Common myeloid progenitor, CD34-positive (primary cell): ENCODE results near the gene LAMB1.

Experiments
- CTCF ChIA-PET: fragments of 350-600 bp; sonication (Branson Sonifier 250); formaldehyde crosslinking; loops from one replicate; lab custom pipeline; 2021; ENCODE audit warnings: antibody characterized with exemption; lab: Charles Lee
- POLR2A ChIA-PET: fragments of 350-600 bp; sonication (Branson Sonifier 250); formaldehyde crosslinking; loops from one replicate; lab custom pipeline; 2021; ENCODE audit warnings: antibody characterized with exemption; lab: Charles Lee
- DNase-seq, 3 donors: peaks; one replicate each; pipeline versions ENCODE4 v3.0.0 to v3.0.0-alpha.2; 2013
- H3K27ac ChIP-seq, 2 experiments: 1 replicate in 1 of 2; 2 replicates in 1 of 2; pipeline ENCODE4 v1.7.0; 2013; ENCODE audit warnings: inconsistent platforms in 2 of 2, low read length in 2 of 2, mild to moderate bottlenecking in 2 of 2, low read depth in 1 of 2, moderate library complexity in 1 of 2; ENCODE audit not compliant: severe bottlenecking in 2 of 2, insufficient read depth in 1 of 2, poor library complexity in 1 of 2
- H3K27me3 ChIP-seq, 5 experiments: replicated peaks in 2 of 5; 1 replicate in 3 of 5; 2 replicates in 2 of 5; pipeline versions ENCODE4 v1.6.1 to v1.7.0; 2013; ENCODE audit warnings: low read length in 4 of 5, mild to moderate bottlenecking in 2 of 5, moderate library complexity in 2 of 5, inconsistent platforms in 1 of 5; ENCODE audit not compliant: insufficient read depth in 5 of 5, control insufficient read depth in 4 of 5
- H3K36me3 ChIP-seq, 4 experiments: 1 replicate in 2 of 4; 2 replicates in 2 of 4; pipeline versions ENCODE4 v1.6.1 to v1.7.0; 2013; ENCODE audit warnings: low read length in 3 of 4, control low read depth in 1 of 4, mild to moderate bottlenecking in 1 of 4; ENCODE audit not compliant: control insufficient read depth in 4 of 4, insufficient read depth in 4 of 4
- H3K4me1 ChIP-seq, 4 experiments: 1 replicate in 3 of 4; 2 replicates in 1 of 4; pipeline versions ENCODE4 v1.6.1 to v1.7.1; 2013; ENCODE audit warnings: low read length in 3 of 4, mild to moderate bottlenecking in 3 of 4, control low read depth in 1 of 4, inconsistent platforms in 1 of 4, moderate library complexity in 1 of 4; ENCODE audit not compliant: control insufficient read depth in 4 of 4, insufficient read depth in 4 of 4; ENCODE audit errors: control extremely low read depth in 1 of 4
- H3K4me3 ChIP-seq, 7 experiments: 1 replicate in 4 of 7; 2 replicates in 3 of 7; pipeline versions ENCODE4 v1.5.1 to v1.7.0; 2013; ENCODE audit warnings: mild to moderate bottlenecking in 7 of 7, low read length in 6 of 7, moderate library complexity in 6 of 7, inconsistent platforms in 2 of 7, low read depth in 2 of 7, control low read depth in 1 of 7; ENCODE audit not compliant: insufficient read depth in 4 of 7, control insufficient read depth in 1 of 7; ENCODE audit errors: extremely low read depth in 1 of 7
- H3K9me3 ChIP-seq, 5 experiments: 1 replicate in 4 of 5; 2 replicates in 1 of 5; pipeline versions ENCODE4 v1.6.1 to v1.7.1; 2013; ENCODE audit warnings: low read length in 4 of 5, mild to moderate bottlenecking in 2 of 5, inconsistent platforms in 1 of 5, low read depth in 1 of 5, moderate library complexity in 1 of 5; ENCODE audit not compliant: control insufficient read depth in 4 of 5, insufficient read depth in 2 of 5; ENCODE audit errors: control extremely low read depth in 1 of 5
- WGBS: methylation state at CpG from one replicate; pipeline ENCODE4 v1.1.5; 2013; ENCODE audit not compliant: insufficient coverage; 5-methylcytosine and 5-hydroxymethylcytosine counted together

Gene LAMB1

DNA sequence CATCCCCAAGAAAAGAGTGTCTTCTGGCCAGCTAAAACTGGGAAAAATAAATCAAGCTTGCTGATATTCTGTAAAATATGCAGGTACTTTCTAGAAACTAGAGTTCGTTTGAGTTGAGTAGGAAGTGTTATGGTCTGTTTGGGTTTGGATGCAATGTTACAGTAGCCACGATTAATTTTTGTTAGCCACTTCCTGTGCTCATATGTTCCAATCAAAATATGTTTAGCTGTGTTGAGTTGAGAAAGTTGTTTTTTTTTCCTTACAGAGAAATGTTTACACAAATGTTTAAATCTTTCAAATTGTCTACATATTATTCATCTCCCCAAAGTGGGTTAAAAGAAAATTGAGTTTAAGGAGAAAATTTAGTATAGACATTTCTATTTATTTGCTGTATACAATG lies 11.3 kb upstream of the LAMB1 start:
- no peak for DNase-seq
- no peaks in the 10 kb centered on the region for H3K9me3 ChIP-seq
- POLR2A ChIA-PET: no interaction called here
- no peak overlapping the region for H3K27ac ChIP-seq
- H3K4me1 ChIP-seq: no peaks in the 10 kb centered on the region
- WGBS: 83% methylated on average over 1 of the region's 2 CpGs
- CTCF ChIA-PET: interaction anchor here (1.0 to 1.1 kb wide), 2 partner anchors 8 to 43 kb away, joined by 3 read pairs; no protein-coding TSS in a partner anchor
- H3K27me3 ChIP-seq: peaks cover 0 to 3% (median 0%) of the 10 kb centered on the region in 5 experiments
- no peak overlapping the region for H3K4me3 ChIP-seq
- H3K36me3 ChIP-seq: no peaks in the 10 kb centered on the region

DNA sequence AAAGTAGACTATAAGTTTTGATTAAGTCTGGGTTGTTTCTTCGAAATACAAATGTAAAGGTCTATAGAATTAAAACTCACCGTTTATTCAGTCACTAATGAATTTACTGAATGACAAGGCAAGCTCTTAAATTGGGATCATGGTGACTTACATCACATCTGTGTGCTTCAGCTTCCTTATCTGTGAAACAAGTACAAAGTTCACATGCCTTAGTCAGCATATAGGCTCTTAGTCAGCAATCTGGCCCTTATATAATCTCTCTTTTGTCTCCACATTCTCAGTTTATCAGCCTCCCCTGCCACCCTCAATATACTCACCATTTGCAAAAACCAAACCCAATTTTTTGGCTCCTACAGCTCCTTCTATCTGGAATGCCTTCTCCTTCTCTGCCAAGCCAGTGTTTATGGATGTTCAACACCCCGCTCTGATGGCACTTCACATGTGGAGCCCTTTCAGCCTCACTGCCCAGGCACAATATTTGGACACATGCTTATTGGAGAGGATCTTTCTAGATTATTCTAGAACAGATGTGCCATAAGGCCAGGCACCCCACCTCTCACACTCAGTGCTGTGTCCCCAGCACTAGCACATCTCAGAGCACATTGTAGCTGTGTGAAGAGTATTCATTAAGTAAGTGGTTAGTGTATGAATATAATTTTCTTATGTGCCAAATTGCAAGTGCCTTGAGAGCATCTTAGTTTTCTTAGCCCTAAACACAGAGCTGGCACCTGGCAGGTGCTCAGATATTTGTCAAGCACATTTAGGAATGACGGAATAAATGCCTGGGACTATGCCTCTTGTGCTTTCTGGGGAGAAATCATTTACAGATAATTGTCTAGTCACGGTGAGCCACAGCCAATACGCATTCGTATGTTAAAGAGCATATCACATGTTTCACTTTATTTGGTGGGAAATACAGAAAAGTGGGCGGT lies 9.8 kb upstream of the LAMB1 start:
- H3K4me1 ChIP-seq: no peaks in the 10 kb centered on the region
- no peak overlapping the region for H3K27ac ChIP-seq
- peak in 2 of 3 donors; percentile 39 to 56 for DNase-seq
- peaks cover under 1 to 11% (median 2%) of the 10 kb centered on the region in 5 experiments for H3K27me3 ChIP-seq
- H3K4me3 ChIP-seq: no peak overlapping the region
- ChIA-PET POLR2A (no interaction called here), CTCF (interaction anchor here (1.1 kb wide), 1 partner anchor 9 kb away, joined by 3 read pairs; no protein-coding TSS in a partner anchor)
- 96% methylated on average over 4 of the region's 8 CpGs for WGBS
- H3K36me3 ChIP-seq: no peaks in the 10 kb centered on the region
- H3K9me3 ChIP-seq: no peaks in the 10 kb centered on the region

DNA sequence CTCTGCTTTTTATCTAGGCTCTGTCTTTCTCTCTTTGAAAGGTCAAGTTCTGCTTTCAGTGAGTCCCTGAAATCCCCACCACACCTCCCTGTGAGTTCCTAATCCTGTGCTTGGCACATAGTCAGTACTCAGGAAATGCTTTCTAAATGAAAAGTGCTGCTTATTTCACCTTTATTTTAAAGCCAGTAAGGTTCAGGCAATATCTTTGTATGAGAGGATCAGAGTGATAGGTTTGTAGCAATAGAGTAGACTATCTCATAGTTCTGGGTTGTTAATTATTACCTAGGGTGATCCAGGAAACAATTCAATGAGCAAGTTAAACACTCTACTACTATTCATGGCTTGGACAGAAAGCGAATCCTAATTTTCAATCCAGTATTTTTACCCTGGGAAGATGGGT lies 7.4 kb upstream of the LAMB1 start:
- H3K27ac ChIP-seq: no peak overlapping the region
- CTCF ChIA-PET: no interaction called here
- POLR2A ChIA-PET: no interaction called here
- H3K4me3 ChIP-seq: no peak overlapping the region
- H3K27me3 ChIP-seq: peaks cover 4 to 30% (median 12%) of the 10 kb centered on the region in 5 experiments
- DNase-seq: no peak
- no CpG with 5 or more reads among the region's 1 CpG for WGBS
- H3K36me3 ChIP-seq: no peaks in the 10 kb centered on the region
- H3K4me1 ChIP-seq: no peaks in the 10 kb centered on the region
- H3K9me3 ChIP-seq: no peaks in the 10 kb centered on the region

DNA sequence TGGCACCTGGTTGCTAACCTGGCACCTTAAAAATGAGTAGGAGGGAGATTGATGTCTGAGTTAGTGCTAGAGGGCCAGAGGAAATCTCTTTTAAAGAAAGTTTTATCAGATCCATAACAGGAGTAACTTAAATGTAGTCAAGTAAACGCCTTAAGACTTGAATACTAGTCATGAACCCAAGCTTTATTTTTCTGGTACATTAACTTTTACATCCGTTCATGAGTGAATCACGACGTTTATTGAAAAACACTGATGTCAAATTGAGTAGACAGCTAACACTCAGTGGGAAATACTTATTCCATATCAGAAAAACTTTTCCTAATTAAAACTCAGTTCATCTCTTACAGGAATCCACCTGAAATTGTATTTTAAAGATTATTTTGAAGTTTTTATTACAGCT lies 6.9 kb upstream of the LAMB1 start:
- H3K27ac ChIP-seq: no peak overlapping the region
- no peaks in the 10 kb centered on the region for H3K9me3 ChIP-seq
- H3K36me3 ChIP-seq: no peaks in the 10 kb centered on the region
- POLR2A ChIA-PET: no interaction called here
- H3K4me1 ChIP-seq: no peaks in the 10 kb centered on the region
- no peak for DNase-seq
- H3K4me3 ChIP-seq: no peak overlapping the region
- peaks cover 4 to 35% (median 15%) of the 10 kb centered on the region in 5 experiments for H3K27me3 ChIP-seq
- CTCF ChIA-PET: no interaction called here
- WGBS: 88% methylated on average over 4 of the region's 4 CpGs

DNA sequence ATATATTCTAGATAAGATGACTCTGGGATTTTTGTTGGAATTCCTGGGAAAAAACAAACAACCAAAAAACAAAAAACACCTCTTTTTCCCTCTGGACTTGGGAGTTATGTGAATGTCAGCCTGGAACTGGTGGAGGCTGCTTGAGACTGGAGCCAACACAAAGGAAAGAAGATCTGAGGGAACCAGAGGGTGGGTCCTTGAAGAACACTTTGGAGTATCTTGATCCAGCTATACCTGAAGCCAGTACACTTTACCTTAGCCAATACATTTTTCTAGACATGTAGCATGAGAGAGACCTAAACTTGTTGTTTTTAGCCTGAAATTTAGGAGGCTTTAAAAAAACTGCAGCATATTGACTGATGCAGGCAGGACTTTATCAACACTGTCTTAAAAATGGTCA lies 5.9 kb upstream of the LAMB1 start:
- H3K4me1 ChIP-seq: peaks cover 0 to 3% (median 0%) of the 10 kb centered on the region in 4 experiments
- no peaks in the 10 kb centered on the region for H3K9me3 ChIP-seq
- CTCF ChIA-PET: no interaction called here
- no peaks in the 10 kb centered on the region for H3K36me3 ChIP-seq
- H3K27ac ChIP-seq: no peak overlapping the region
- no peak for DNase-seq
- POLR2A ChIA-PET: no interaction called here
- H3K4me3 ChIP-seq: no peak overlapping the region
- H3K27me3 ChIP-seq: peaks cover 4 to 46% (median 26%) of the 10 kb centered on the region in 5 experiments

DNA sequence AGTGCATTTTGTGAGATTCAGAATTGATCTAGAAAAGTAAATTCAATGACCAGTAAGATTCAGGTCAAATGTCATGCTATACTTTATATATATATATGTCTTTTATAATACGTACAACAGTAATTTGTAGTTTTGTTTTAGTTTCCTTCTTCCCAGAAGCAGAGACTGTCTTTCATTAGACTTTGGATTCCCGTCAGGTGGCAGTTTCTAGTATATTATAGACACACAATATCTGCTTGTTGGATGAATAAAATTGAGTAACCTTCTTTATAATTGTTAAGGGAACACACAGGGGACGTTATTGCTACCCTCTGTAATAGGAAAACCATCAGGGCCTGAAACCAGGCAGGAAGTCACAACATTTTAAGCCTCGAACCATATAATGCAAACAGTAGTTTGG lies 5.3 kb upstream of the LAMB1 start:
- peaks cover 0 to 4% (median 2%) of the 10 kb centered on the region in 4 experiments for H3K4me1 ChIP-seq
- ChIA-PET POLR2A (no interaction called here), CTCF (no interaction called here)
- no peak overlapping the region for H3K27ac ChIP-seq
- no peak overlapping the region for H3K4me3 ChIP-seq
- DNase-seq: no peak
- H3K27me3 ChIP-seq: peaks cover 4 to 52% (median 29%) of the 10 kb centered on the region in 5 experiments
- H3K9me3 ChIP-seq: no peaks in the 10 kb centered on the region
- 80% methylated on average over 2 of the region's 4 CpGs for WGBS
- H3K36me3 ChIP-seq: no peaks in the 10 kb centered on the region

DNA sequence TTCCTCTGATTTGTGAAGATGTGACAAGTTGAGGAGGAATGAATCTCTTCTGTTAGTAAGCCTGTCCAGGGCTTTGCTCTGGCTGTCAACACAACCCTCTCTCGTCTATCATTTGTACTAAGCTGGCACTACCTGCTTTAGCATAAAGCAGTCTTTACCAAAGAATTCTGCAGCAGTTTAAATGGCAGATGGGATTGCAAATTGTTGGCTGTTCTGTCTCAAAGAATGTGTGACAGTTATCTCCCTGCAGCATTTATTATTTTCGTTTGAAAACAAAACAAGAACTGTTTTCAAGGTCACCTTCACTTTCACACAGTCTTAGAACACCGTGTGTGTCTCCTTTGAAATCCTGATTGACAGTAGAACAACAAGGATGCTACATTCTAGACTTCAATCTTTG lies 4.8 kb upstream of the LAMB1 start:
- Histone ChIP-seq H3K4me1 (peaks cover 0 to 9% (median 5%) of the 10 kb centered on the region in 4 experiments), H3K4me3 (no peak overlapping the region), H3K36me3 (no peaks in the 10 kb centered on the region), H3K27me3 (peaks cover 4 to 56% (median 30%) of the 10 kb centered on the region in 5 experiments), H3K9me3 (no peaks in the 10 kb centered on the region), H3K27ac (no peak overlapping the region)
- 60% methylated on average over 2 of the region's 3 CpGs for WGBS
- CTCF ChIA-PET: no interaction called here
- DNase-seq: no peak
- POLR2A ChIA-PET: no interaction called here
